ENCODE measurements around the gene SMIM41.

GRCh38 chr12:52090291-52090690 is 10.8 kb downstream of the SMIM41 start:
- TF ChIP-seq CTCF (conservative IDR thresholded peaks at IDR 0.05; ENCODE audit: low read length), result no peak
- no peak for TF ChIP-seq EZH2phosphoT487 (IDR thresholded peaks at IDR 0.05; ENCODE audit: borderline replicate concordance)
